ENCODE data around the gene LPCAT2.

GRCh38 chr16:55622272-55622671, 113.4 kb downstream of the LPCAT2 start:
- TF ChIP-seq POLR2AphosphoS5 (IDR thresholded peaks at IDR 0.05) = no peak
- no peak for TF ChIP-seq CTCF (IDR thresholded peaks at IDR 0.05; ENCODE audit: poor library complexity, severe bottlenecking)
- TF ChIP-seq EP300 (conservative IDR thresholded peaks at IDR 0.05; ENCODE audit: poor library complexity, severe bottlenecking) = no peak
- TF ChIP-seq TAF1 (IDR thresholded peaks at IDR 0.05; ENCODE audit: low read depth) = no peak
- no peak for TF ChIP-seq REST (IDR thresholded peaks at IDR 0.05; ENCODE audit: borderline replicate concordance)

Measured in neural cell (in vitro differentiated cells).